ENCODE data around the gene LHFPL2.

DNA sequence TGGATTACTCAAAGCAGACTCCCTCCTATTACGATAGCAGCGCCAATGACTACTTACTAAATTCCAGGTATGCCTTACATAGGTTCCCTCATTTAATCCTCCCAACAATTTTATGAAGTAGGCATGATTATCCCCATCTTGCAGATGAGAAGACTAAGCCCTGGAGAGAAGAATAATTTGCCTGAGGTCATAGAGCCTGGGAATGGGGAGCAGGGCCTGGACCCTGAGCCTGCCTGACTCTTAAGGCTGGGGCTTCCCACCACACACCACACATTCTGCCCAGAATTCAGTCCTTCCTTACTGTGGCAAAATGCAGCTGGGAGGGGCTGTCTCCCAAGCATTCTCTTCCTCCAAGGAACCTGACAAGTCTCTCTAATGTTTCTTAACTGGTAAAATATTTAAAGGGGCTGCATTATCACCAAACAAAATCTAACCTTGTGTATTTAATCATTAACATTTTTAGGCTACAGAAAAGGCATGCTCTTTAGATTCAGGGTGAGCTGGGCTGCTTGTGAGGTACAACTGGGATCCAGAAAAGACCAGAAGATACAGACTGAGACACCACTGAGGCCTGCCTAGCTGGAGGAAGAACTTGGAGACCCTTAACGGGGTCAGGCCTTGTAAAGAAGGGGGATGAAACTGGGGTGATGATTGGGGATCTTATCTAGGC lies 26.1 kb downstream of the LHFPL2 start:
- TF ChIP-seq, protein P1, sequence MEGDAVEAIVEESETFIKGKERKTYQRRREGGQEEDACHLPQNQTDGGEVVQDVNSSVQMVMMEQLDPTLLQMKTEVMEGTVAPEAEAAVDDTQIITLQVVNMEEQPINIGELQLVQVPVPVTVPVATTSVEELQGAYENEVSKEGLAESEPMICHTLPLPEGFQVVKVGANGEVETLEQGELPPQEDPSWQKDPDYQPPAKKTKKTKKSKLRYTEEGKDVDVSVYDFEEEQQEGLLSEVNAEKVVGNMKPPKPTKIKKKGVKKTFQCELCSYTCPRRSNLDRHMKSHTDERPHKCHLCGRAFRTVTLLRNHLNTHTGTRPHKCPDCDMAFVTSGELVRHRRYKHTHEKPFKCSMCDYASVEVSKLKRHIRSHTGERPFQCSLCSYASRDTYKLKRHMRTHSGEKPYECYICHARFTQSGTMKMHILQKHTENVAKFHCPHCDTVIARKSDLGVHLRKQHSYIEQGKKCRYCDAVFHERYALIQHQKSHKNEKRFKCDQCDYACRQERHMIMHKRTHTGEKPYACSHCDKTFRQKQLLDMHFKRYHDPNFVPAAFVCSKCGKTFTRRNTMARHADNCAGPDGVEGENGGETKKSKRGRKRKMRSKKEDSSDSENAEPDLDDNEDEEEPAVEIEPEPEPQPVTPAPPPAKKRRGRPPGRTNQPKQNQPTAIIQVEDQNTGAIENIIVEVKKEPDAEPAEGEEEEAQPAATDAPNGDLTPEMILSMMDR (IDR thresholded peaks at IDR 0.05; ENCODE audit: low read depth, low read length), result no peak
- TF ChIP-seq POLR2A (IDR thresholded peaks at IDR 0.05; ENCODE audit: extremely low read depth, insufficient read length), result no peak
